ENCODE data around the gene NUDT3. TPM values are rescaled to one million over a fixed set of nuclear protein-coding genes. Genes with fewer than 3 reads are reported as not detected.

NUDT3 gene
- total and polyA plus RNA-seq, 2 experiments from 2014 or later, result 12.1 to 31.1 TPM

GRCh38 chr6:34360556-34360955, 31.9 kb downstream of the NUDT3 start:
- H3K9me3 Mint-ChIP-seq, result no peaks in the 10 kb centered on the region
- Histone ChIP-seq H3K27me3 (ENCODE audit: insufficient read depth) (no peaks in the 10 kb centered on the region), H2AFZ (no peak overlapping the region), H3K27ac (ENCODE audit: low read depth) (no peak overlapping the region), H3K4me3 (no peak overlapping the region), H4K20me1 (replicated peaks; ENCODE audit: insufficient read depth) (peaks cover 55% of the 10 kb centered on the region), H3K4me2 (no peak overlapping the region), H3K4me1 (ENCODE audit: insufficient read depth) (peaks cover 17% of the 10 kb centered on the region), H3F3A (replicated peaks; ENCODE audit: low read depth) (no peaks in the 10 kb centered on the region), H3K36me3 (ENCODE audit: insufficient read depth) (no peaks in the 10 kb centered on the region), H3K9me2 (ENCODE audit: insufficient read depth) (no peaks in the 10 kb centered on the region), H3K79me2 (replicated peaks; ENCODE audit: insufficient read depth) (peaks cover 98% of the 10 kb centered on the region)
- no peak overlapping the region for H3K27ac Mint-ChIP-seq
- H3K27me3 Mint-ChIP-seq (ENCODE audit: insufficient read depth, low read depth, poor library complexity), result peaks cover 2% of the 10 kb centered on the region
- no peak for TF ChIP-seq POLR2AphosphoS5 (IDR thresholded peaks at IDR 0.05; ENCODE audit: low read depth)
- TF ChIP-seq CREB1 (CRISPR knock-in tag; IDR thresholded peaks at IDR 0.05; ENCODE audit: low read depth), result no peak
- TF ChIP-seq STAT1 (IDR thresholded peaks at IDR 0.05; ENCODE audit: unreplicated experiment), result no peak
- TF ChIP-seq EZH2 (IDR thresholded peaks at IDR 0.05; ENCODE audit: low read depth, unreplicated experiment), result no peak
- no peak for TF ChIP-seq ZNF114 (CRISPR knock-in tag; IDR thresholded peaks at IDR 0.05)
- TF ChIP-seq ZNF331 (CRISPR knock-in tag; IDR thresholded peaks at IDR 0.05; ENCODE audit: low read depth), result no peak
- no peak for TF ChIP-seq CTCF (conservative IDR thresholded peaks at IDR 0.05; ENCODE audit: low read depth in 2 of 2)
- TF ChIP-seq, protein P1, sequence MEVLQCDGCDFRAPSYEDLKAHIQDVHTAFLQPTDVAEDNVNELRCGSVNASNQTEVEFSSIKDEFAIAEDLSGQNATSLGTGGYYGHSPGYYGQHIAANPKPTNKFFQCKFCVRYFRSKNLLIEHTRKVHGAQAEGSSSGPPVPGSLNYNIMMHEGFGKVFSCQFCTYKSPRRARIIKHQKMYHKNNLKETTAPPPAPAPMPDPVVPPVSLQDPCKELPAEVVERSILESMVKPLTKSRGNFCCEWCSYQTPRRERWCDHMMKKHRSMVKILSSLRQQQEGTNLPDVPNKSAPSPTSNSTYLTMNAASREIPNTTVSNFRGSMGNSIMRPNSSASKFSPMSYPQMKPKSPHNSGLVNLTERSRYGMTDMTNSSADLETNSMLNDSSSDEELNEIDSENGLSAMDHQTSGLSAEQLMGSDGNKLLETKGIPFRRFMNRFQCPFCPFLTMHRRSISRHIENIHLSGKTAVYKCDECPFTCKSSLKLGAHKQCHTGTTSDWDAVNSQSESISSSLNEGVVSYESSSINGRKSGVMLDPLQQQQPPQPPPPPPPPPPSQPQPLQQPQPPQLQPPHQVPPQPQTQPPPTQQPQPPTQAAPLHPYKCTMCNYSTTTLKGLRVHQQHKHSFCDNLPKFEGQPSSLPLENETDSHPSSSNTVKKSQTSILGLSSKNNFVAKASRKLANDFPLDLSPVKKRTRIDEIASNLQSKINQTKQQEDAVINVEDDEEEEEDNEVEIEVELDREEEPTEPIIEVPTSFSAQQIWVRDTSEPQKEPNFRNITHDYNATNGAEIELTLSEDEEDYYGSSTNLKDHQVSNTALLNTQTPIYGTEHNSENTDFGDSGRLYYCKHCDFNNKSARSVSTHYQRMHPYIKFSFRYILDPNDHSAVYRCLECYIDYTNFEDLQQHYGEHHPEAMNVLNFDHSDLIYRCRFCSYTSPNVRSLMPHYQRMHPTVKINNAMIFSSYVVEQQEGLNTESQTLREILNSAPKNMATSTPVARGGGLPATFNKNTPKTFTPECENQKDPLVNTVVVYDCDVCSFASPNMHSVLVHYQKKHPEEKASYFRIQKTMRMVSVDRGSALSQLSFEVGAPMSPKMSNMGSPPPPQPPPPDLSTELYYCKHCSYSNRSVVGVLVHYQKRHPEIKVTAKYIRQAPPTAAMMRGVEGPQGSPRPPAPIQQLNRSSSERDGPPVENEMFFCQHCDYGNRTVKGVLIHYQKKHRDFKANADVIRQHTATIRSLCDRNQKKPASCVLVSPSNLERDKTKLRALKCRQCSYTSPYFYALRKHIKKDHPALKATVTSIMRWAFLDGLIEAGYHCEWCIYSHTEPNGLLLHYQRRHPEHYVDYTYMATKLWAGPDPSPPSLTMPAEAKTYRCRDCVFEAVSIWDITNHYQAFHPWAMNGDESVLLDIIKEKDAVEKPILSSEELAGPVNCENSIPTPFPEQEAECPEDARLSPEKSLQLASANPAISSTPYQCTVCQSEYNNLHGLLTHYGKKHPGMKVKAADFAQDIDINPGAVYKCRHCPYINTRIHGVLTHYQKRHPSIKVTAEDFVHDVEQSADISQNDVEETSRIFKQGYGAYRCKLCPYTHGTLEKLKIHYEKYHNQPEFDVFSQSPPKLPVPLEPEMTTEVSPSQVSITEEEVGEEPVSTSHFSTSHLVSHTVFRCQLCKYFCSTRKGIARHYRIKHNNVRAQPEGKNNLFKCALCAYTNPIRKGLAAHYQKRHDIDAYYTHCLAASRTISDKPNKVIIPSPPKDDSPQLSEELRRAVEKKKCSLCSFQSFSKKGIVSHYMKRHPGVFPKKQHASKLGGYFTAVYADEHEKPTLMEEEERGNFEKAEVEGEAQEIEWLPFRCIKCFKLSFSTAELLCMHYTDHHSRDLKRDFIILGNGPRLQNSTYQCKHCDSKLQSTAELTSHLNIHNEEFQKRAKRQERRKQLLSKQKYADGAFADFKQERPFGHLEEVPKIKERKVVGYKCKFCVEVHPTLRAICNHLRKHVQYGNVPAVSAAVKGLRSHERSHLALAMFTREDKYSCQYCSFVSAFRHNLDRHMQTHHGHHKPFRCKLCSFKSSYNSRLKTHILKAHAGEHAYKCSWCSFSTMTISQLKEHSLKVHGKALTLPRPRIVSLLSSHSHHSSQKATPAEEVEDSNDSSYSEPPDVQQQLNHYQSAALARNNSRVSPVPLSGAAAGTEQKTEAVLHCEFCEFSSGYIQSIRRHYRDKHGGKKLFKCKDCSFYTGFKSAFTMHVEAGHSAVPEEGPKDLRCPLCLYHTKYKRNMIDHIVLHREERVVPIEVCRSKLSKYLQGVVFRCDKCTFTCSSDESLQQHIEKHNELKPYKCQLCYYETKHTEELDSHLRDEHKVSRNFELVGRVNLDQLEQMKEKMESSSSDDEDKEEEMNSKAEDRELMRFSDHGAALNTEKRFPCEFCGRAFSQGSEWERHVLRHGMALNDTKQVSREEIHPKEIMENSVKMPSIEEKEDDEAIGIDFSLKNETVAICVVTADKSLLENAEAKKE (CRISPR knock-in tag; IDR thresholded peaks at IDR 0.05), result no peak
- TF ChIP-seq JUNB (IDR thresholded peaks at IDR 0.05; ENCODE audit: unreplicated experiment), result no peak
- no peak for TF ChIP-seq NANOG (IDR thresholded peaks at IDR 0.05; ENCODE audit: borderline replicate concordance)
- TF ChIP-seq REST (IDR thresholded peaks at IDR 0.05; ENCODE audit: unreplicated experiment), result no peak
- no peak for TF ChIP-seq EZH2phosphoT487 (IDR thresholded peaks at IDR 0.05; ENCODE audit: unreplicated experiment)
- TF ChIP-seq ETS1 (IDR thresholded peaks at IDR 0.05), result no peak
- DNase-seq (ENCODE audit: low spot score) (no peak), ATAC-seq (no peak)
- H3K36me3 Mint-ChIP-seq (ENCODE audit: low read depth), result no peaks in the 10 kb centered on the region; the same call in 2 of the 3 replicates
- peaks cover 27% of the 10 kb centered on the region for H3K4me1 Mint-ChIP-seq
- no peak overlapping the region for H3K4me3 Mint-ChIP-seq
